Measurements from ENCODE around the gene KRTAP5-2. TPM values are rescaled to one million over a fixed set of nuclear protein-coding genes. Genes with fewer than 3 reads are reported as not detected.
A peak's percentile ranks its signal among the peaks of the same experiment; 100 is the strongest.

The KRTAP5-2 gene
- total and polyA plus RNA-seq, 9 of the 15 experiments (the other 6 are each of a cell fraction or from before 2014, with no cell fraction given) = not detected

- intact Hi-C loops (cut with micrococcal nuclease) = no loop called here
- FAIRE-seq = no peak
- POLR2A ChIA-PET = no interaction called here
Observed at GRCh38 chr11:1562469-1563148, 35.5 kb downstream of the KRTAP5-2 start.

DNA sequence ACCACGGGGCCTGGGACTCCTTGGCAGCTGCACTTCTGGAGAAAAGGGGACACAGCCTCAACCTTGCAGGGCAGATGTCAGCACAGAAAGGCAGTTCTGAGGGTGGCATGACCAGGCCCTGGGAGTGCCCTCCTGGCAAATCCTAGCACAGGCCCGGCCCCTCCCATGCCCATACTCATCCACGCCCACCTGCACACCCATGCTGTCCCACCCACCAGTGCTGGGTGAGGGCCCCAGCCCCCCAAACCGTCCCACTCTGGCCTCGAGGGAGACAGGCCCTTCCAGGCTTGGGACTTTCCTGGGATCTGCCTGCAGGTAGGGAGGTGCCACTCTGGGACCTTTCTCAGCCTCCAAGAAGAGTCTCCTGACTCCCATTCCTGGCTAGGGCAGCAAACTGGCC, 36.1 kb downstream of the KRTAP5-2 start:
- ChIA-PET POLR2A (interaction anchor here (0.8 kb wide), 1 partner anchor 995 kb away, joined by 3 read pairs; no protein-coding TSS in a partner anchor), CTCF (ENCODE audit: low intra/inter-chr PET ratio) (no interaction called here)
- H2AFZ ChIP-seq (ENCODE audit: low read depth, low read length) = no peak overlapping the region
- in situ Hi-C loops (cut with MboI) (no loop called here), intact Hi-C loops (cut with micrococcal nuclease) (no loop called here)
- no peak overlapping the region for H3K4me2 ChIP-seq (ENCODE audit: insufficient read depth, low read length)
- H3K4me3 ChIP-seq = no peak overlapping the region
- DNase-seq (ENCODE audit: extremely low read depth in 1 of 4, low spot score in 3 of 4) = no peak
- no peaks in the 10 kb centered on the region for H3K79me2 ChIP-seq (ENCODE audit: control insufficient read depth, insufficient read depth, low read length)
- H3K27ac ChIP-seq (ENCODE audit: extremely low read depth, low read depth, low read length) = no peak overlapping the region
- peaks cover 0 to 63% of the 10 kb centered on the region in 2 experiments; a peak in 3 of 5 replicates for H3K4me1 ChIP-seq (replicated peaks in 1 of 2; ENCODE audit: control insufficient read depth in 2 of 2, insufficient read depth in 2 of 2, low read length in 2 of 2)
- peaks cover 36% of the 10 kb centered on the region for H4K20me1 ChIP-seq (replicated peaks; ENCODE audit: control insufficient read depth, insufficient read depth, low read length)
- ATAC-seq = no peak
- peaks cover under 1% of the 10 kb centered on the region for H3K9me1 ChIP-seq (ENCODE audit: control insufficient read depth, insufficient read depth, low read length)
- H3K27me3 ChIP-seq (ENCODE audit: control insufficient read depth in 2 of 2, insufficient read depth in 2 of 2, low read length in 2 of 2) = peaks cover 0 to 48% of the 10 kb centered on the region in 2 experiments; a peak in 2 of 5 replicates
- H3K36me3 ChIP-seq (ENCODE audit: control insufficient read depth, insufficient read depth, low read length) = no peaks in the 10 kb centered on the region
- H3K9me3 ChIP-seq (replicated peaks; ENCODE audit: control insufficient read depth, insufficient read depth, low read depth, low read length) = no peaks in the 10 kb centered on the region
- FAIRE-seq = no peak
- no TSS peak for BruUV-seq (replicated peaks)
- WGBS (ENCODE audit: insufficient coverage, low coverage, missing lambda C conversion rate) = 7% methylated on average over 4 of the region's 5 CpGs
- TF ChIP-seq CTBP1 (IDR thresholded peaks at IDR 0.05; ENCODE audit: borderline replicate concordance) (no peak), TCFL5 (CRISPR knock-in tag; conservative IDR thresholded peaks at IDR 0.05) (no peak), ZNF217 (CRISPR knock-in tag; IDR thresholded peaks at IDR 0.05) (no peak), ZNF395 (CRISPR knock-in tag; IDR thresholded peaks at IDR 0.05) (no peak)
- H3K9ac ChIP-seq (ENCODE audit: insufficient read depth in 1 of 2, low read depth in 2 of 2, low read length in 2 of 2) = no peak overlapping the region

More at GRCh38 chr11:1562469-1563148, 35.5 kb downstream of the KRTAP5-2 start:
- TF ChIP-seq KDM1A (IDR thresholded peaks at IDR 0.05) = peak in 1 of 2 experiments; percentile 82; a peak in 1 of 4 replicates
- 0 out of 2 replicates have a peak, but pooled peaks have one; percentile 15 for TF ChIP-seq ZC3H4 (CRISPR knock-in tag; IDR thresholded peaks at IDR 0.05; ENCODE audit: borderline replicate concordance)
- no peak for TF ChIP-seq NR2F6 (CRISPR knock-in tag; IDR thresholded peaks at IDR 0.05)
- H4K20me1 ChIP-seq (replicated peaks; ENCODE audit: control insufficient read depth, insufficient read depth, low read length) = peaks cover 43% of the 10 kb centered on the region
- H3K79me2 ChIP-seq (ENCODE audit: control insufficient read depth, insufficient read depth, low read length) = no peaks in the 10 kb centered on the region
- H3K9me3 ChIP-seq (replicated peaks; ENCODE audit: control insufficient read depth, insufficient read depth, low read depth, low read length) = no peaks in the 10 kb centered on the region
- H3K4me3 ChIP-seq = no peak overlapping the region
- H3K27me3 ChIP-seq (ENCODE audit: control insufficient read depth in 2 of 2, insufficient read depth in 2 of 2, low read length in 2 of 2) = peaks cover 0 to 48% of the 10 kb centered on the region in 2 experiments; a peak in 2 of 5 replicates
- no peak overlapping the region for H3K9ac ChIP-seq (ENCODE audit: insufficient read depth in 1 of 2, low read depth in 2 of 2, low read length in 2 of 2)
- H3K9me1 ChIP-seq (ENCODE audit: control insufficient read depth, insufficient read depth, low read length) = peaks cover 3% of the 10 kb centered on the region
- no peak overlapping the region for H3K27ac ChIP-seq (ENCODE audit: extremely low read depth, low read depth, low read length)
- peaks cover 0 to 67% of the 10 kb centered on the region in 2 experiments; a peak in 3 of 5 replicates for H3K4me1 ChIP-seq (replicated peaks in 1 of 2; ENCODE audit: control insufficient read depth in 2 of 2, insufficient read depth in 2 of 2, low read length in 2 of 2)
- BruUV-seq (replicated peaks) = no TSS peak
- WGBS (ENCODE audit: insufficient coverage, low coverage, missing lambda C conversion rate) = 11% methylated on average over 14 of the region's 14 CpGs
- in situ Hi-C loops (cut with MboI) = no loop called here
- no peak overlapping the region for H3K4me2 ChIP-seq (ENCODE audit: insufficient read depth, low read length)
- DNase-seq (ENCODE audit: extremely low read depth in 1 of 4, low spot score in 3 of 4) (no peak), ATAC-seq (no peak)
- no peak overlapping the region for H2AFZ ChIP-seq (ENCODE audit: low read depth, low read length)
- CTCF ChIA-PET (ENCODE audit: low intra/inter-chr PET ratio) = no interaction called here
- no peaks in the 10 kb centered on the region for H3K36me3 ChIP-seq (ENCODE audit: control insufficient read depth, insufficient read depth, low read length)

All from K562 (cell line).